ENCODE data around the gene SLC22A31. TPM values are rescaled to one million over a fixed set of nuclear protein-coding genes. Genes with fewer than 3 reads are reported as not detected.

Gene SLC22A31
- total and polyA plus RNA-seq, 2 experiments from 2014 or later, result 2.1 to 13.8 TPM

GRCh38 chr16:89210165-89210903 is 10.0 kb upstream of the SLC22A31 start:
- H3K27me3 Mint-ChIP-seq (ENCODE audit: insufficient read depth, low read depth, poor library complexity), result peaks cover 3% of the 10 kb centered on the region
- H3K79me2 ChIP-seq (replicated peaks; ENCODE audit: insufficient read depth), result no peaks in the 10 kb centered on the region
- H3K4me2 ChIP-seq, result no peak overlapping the region
- no peak overlapping the region for H3K4me3 ChIP-seq
- H3K9me2 ChIP-seq (ENCODE audit: insufficient read depth), result no peaks in the 10 kb centered on the region
- no peaks in the 10 kb centered on the region for H3K9me3 Mint-ChIP-seq
- no peak overlapping the region for H3K27ac Mint-ChIP-seq
- no peak for TF ChIP-seq ZNF114 (CRISPR knock-in tag; IDR thresholded peaks at IDR 0.05)
- no peak for TF ChIP-seq CTCF (conservative IDR thresholded peaks at IDR 0.05; ENCODE audit: low read depth in 2 of 2)
- TF ChIP-seq ETS1 (IDR thresholded peaks at IDR 0.05), result no peak
- no peak for TF ChIP-seq STAT1 (IDR thresholded peaks at IDR 0.05; ENCODE audit: unreplicated experiment)
- no peak for TF ChIP-seq EZH2phosphoT487 (IDR thresholded peaks at IDR 0.05; ENCODE audit: unreplicated experiment)
- no peak for TF ChIP-seq REST (IDR thresholded peaks at IDR 0.05; ENCODE audit: unreplicated experiment)
- TF ChIP-seq NANOG (IDR thresholded peaks at IDR 0.05; ENCODE audit: borderline replicate concordance), result no peak
- TF ChIP-seq POLR2AphosphoS5 (IDR thresholded peaks at IDR 0.05; ENCODE audit: low read depth), result no peak
- no peak for TF ChIP-seq EZH2 (IDR thresholded peaks at IDR 0.05; ENCODE audit: low read depth, unreplicated experiment)
- TF ChIP-seq JUNB (IDR thresholded peaks at IDR 0.05; ENCODE audit: unreplicated experiment), result no peak
- no peak for TF ChIP-seq ZNF462 (CRISPR knock-in tag; IDR thresholded peaks at IDR 0.05)
- no peak for TF ChIP-seq ZNF331 (CRISPR knock-in tag; IDR thresholded peaks at IDR 0.05; ENCODE audit: low read depth)
- TF ChIP-seq CREB1 (CRISPR knock-in tag; IDR thresholded peaks at IDR 0.05; ENCODE audit: low read depth), result no peak
- H4K20me1 ChIP-seq (replicated peaks; ENCODE audit: insufficient read depth), result no peaks in the 10 kb centered on the region
- H2AFZ ChIP-seq, result no peak overlapping the region
- H3K4me1 Mint-ChIP-seq, result no peaks in the 10 kb centered on the region
- no peak for ATAC-seq
- H3K4me3 Mint-ChIP-seq, result no peak overlapping the region
- no peaks in the 10 kb centered on the region for H3K27me3 ChIP-seq (ENCODE audit: insufficient read depth)
- no peaks in the 10 kb centered on the region for H3K36me3 ChIP-seq (ENCODE audit: insufficient read depth)
- H3F3A ChIP-seq (replicated peaks; ENCODE audit: low read depth), result no peaks in the 10 kb centered on the region
- H3K4me1 ChIP-seq (ENCODE audit: insufficient read depth), result no peaks in the 10 kb centered on the region
- no peak for DNase-seq (ENCODE audit: low spot score)
- no peak overlapping the region for H3K27ac ChIP-seq (ENCODE audit: low read depth)
- no peaks in the 10 kb centered on the region for H3K36me3 Mint-ChIP-seq (ENCODE audit: low read depth)

Measured in GM23338 (cell line).